GM19455 (cell line): ENCODE data around the gene KRT15.

Experiments used
- ATAC-seq: cut with Tn5 transposase; IDR thresholded peaks from one replicate; pipeline ENCODE4 v1.9.1; 2021; ENCODE audit not compliant: unreplicated experiment

The KRT15 gene

GRCh38 chr17:41505809-41506767 is 12.6 kb downstream of the KRT15 start:
- ATAC-seq: no peak

DNA sequence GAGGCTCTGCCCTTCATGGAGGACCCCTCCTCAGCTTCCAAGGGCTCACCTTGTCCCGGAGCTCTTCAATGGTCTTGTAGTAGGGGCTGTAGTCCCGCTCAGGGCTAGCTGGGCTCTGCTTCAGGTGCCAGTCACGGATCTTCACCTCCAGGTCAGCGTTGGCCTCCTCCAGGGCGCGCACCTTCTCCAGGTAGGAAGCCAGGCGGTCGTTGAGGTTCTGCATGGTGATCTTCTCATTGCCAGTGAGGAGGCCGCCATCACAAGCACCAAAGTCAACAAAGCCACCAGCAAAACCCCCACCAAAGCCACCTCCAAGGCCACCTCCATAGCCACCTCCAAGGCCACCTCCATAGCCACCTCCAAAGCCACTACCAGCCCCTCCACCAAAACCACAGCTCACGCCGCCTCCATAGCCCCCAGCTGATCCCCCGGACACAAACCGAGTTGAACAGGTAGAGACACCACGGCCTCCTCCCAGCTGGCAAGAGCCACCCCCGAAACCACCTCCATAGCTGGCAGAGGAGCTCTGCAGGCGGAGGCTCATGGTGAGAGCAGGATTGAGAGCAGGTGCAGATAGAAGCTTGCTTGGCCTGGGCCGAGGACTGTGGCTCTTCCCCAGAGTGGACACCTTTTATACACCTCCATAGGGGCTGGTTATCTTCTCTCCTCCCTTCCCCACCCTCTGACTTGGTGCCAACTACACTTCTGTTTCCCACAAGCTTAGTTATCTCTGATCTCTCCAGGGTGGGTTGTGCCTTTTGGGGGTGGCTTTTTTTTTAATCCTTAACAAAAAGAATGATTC is 13.5 kb downstream of the KRT15 start, which contains the start of gene KRT13:
TSS of gene KRT13 (minus strand) at position 606 of the 802 bp plus-strand sequence. CDS start at position 544, 62 bp downstream.
- ATAC-seq: no peak

- ATAC-seq: no peak
Measured at GRCh38 chr17:41504246-41504977, 14.3 kb downstream of the KRT15 start.

- ATAC-seq: no peak
Measured at GRCh38 chr17:41503202-41503601, 15.5 kb downstream of the KRT15 start.

GRCh38 chr17:41500131-41500911 is 18.4 kb downstream of the KRT15 start:
- no peak for ATAC-seq

DNA sequence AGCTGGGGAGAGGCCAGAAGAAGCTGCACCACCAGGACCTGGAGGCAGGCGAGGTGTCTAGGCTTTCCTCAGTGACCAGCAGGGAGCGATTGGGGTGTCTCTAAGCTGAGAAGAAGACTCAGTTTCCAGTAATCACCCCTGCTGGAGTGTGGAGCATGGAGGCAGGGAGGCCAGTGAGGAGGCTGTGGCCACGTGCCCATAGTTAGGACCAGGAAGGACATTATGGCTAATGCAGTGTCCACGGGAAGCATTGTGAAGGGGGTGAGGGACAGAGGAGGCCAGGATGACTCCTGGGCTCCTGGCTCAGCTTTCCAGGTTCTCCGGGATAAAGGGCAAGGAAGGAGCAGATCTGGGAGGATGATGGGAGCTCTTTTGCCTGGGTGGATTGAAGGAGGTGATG is 19.0 kb downstream of the KRT15 start:
- no peak for ATAC-seq

GRCh38 chr17:41498276-41498675 is 20.4 kb downstream of the KRT15 start:
- no peak for ATAC-seq

- ATAC-seq: no peak
Measured at GRCh38 chr17:41496803-41497484, 21.7 kb downstream of the KRT15 start.

DNA sequence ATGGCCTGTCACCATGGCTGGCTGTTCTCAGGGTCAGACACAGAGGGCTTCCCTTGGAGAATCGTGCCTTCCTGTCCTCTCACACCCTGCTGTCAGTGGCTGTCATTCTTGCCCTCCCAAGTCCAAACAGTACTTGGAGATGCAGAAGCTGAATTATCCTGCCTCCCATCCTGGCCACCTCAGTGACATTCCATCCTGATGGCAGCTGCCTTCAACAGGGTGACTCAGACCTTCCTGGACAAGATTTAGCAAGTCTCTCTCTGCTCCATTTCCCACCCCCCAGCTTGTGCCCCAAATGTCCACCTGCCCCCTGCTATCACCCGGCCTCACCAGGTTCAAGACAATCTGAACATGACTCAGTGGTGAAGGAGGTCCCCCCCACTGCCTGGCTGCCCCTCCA is 24.2 kb downstream of the KRT15 start:
- no peak for ATAC-seq

DNA sequence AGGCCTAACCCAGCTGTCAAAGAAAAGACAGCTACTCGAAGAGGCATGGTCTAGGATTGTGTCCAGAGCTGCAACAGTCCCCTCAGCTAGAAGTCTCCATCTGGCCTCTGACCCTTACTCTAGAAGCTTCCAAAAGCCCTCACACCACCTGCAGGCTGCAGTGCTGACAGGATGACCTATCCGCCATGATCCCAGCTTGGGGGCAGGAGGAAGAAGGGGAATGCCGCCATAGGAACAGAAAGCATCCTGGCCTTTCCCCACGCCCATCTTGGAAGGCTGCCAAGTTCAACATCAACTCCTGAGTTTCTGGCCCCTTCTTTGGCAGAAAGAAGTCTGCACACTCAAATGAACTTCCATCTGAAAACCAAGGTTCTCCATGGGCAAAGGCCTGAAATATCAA is 25.9 kb downstream of the KRT15 start:
- no peak for ATAC-seq

DNA sequence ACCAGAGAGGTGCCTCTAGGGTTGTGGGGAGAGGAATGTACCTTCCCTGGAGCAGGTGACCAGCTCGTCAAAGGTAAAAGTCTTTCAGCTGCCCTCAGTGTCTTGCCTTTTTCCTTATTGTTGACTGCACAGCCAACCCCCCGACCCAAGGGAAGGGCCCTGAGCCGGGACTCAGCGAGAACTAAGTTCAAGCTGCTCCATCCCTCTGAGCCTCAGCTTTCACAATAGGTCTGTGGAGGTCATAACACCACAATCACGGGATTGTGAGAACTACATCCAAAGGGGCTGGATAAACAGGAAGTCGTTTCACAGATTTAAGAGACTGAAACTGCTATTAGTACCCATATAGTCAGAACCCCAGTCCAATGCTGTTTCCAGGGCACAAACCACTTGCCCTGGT is 26.3 kb downstream of the KRT15 start:
- no peak for ATAC-seq

DNA sequence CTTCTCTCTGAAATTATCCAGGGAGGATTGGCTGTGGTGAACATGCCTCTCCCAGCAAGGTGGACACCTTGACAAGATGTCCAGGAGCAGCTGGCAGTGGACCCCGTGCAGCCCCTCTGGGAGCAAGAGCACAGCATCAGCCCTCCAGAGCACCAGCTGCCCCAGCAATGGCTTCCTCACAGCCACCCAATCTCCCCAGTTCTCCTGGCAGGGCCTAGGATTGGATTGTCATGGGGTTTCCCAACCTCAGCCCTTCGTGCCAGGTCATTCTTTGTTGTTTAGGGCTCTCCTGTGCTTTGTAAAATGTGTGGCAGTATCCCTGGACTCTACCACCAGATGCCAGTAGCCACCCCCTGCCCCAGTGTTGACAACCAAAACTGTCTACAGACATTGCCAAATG is 27.2 kb downstream of the KRT15 start:
- ATAC-seq: no peak

- ATAC-seq: no peak
Measured at GRCh38 chr17:41490000-41490990, 28.4 kb downstream of the KRT15 start.

- ATAC-seq: no peak
Measured at GRCh38 chr17:41489531-41489930, 29.2 kb downstream of the KRT15 start, which contains the start of gene KRT36. TSS of gene KRT36 (minus strand) at chr17:41489910. CDS start at chr17:41489864, 46 bp downstream.

GRCh38 chr17:41486809-41487530 is 31.7 kb downstream of the KRT15 start:
- ATAC-seq: no peak

GRCh38 chr17:41486316-41486715 is 32.4 kb downstream of the KRT15 start:
- no peak for ATAC-seq

GRCh38 chr17:41484920-41485904 is 33.5 kb downstream of the KRT15 start:
- no peak for ATAC-seq
